ENCODE data around the gene CMIP.

CMIP gene

GRCh38 chr16:81413245-81413990 is 31.2 kb upstream of the CMIP start:
- Histone ChIP-seq H3K27me3 (ENCODE audit: low read length) (no peaks in the 10 kb centered on the region), H3F3A (ENCODE audit: insufficient read depth) (no peaks in the 10 kb centered on the region), H3K9me3 (ENCODE audit: insufficient read depth, low read length) (no peaks in the 10 kb centered on the region), H2AFZ (ENCODE audit: low read depth, low read length, severe bottlenecking) (no peak overlapping the region), H3K4me2 (ENCODE audit: low read depth, low read length, poor library complexity, severe bottlenecking) (no peak overlapping the region), H3K4me3 (ENCODE audit: insufficient read depth, low read length, poor library complexity, severe bottlenecking) (no peak overlapping the region), H3K27ac (ENCODE audit: low read depth, low read length) (no peak overlapping the region), H3K36me3 (ENCODE audit: low read length) (no peaks in the 10 kb centered on the region), H3K9me2 (replicated peaks; ENCODE audit: insufficient read depth, low read length) (no peaks in the 10 kb centered on the region), H3K79me2 (ENCODE audit: insufficient read depth, low read length) (no peaks in the 10 kb centered on the region), H3K9ac (ENCODE audit: low read length) (no peak overlapping the region), H4K20me1 (ENCODE audit: low read depth, low read length) (no peaks in the 10 kb centered on the region)
- TF ChIP-seq EZH2phosphoT487 (conservative IDR thresholded peaks at IDR 0.05; ENCODE audit: low read length) (no peak), CTCF (IDR thresholded peaks at IDR 0.05; ENCODE audit: insufficient read depth, low read length, poor library complexity, severe bottlenecking) (no peak)

DNA sequence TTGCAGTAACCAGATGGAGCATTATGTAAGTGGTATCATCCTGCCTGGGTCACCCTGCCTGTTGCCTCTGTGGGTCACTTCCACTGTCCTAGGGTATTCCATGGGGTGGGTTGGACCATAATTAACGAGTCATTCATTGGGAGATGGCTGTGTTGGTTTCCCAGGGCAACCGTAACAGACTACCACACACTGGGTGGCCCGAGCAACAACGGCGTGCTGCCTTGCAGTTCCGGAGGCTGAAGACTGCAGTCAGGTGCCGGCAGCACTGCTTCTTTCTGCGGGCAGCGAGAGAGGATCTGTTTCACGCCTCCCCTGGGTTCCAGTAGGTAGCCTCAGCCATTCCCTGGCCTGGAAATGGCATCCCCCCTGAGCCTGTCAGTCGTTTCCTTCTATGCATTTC is 28.9 kb upstream of the CMIP start:
- TF ChIP-seq CTCF (IDR thresholded peaks at IDR 0.05; ENCODE audit: insufficient read depth, low read length, poor library complexity, severe bottlenecking), result no peak
- TF ChIP-seq EZH2phosphoT487 (conservative IDR thresholded peaks at IDR 0.05; ENCODE audit: low read length), result no peak
- no peak overlapping the region for H3K4me2 ChIP-seq (ENCODE audit: low read depth, low read length, poor library complexity, severe bottlenecking)
- no peaks in the 10 kb centered on the region for H3K36me3 ChIP-seq (ENCODE audit: low read length)
- no peak overlapping the region for H3K4me3 ChIP-seq (ENCODE audit: insufficient read depth, low read length, poor library complexity, severe bottlenecking)
- no peak overlapping the region for H3K9ac ChIP-seq (ENCODE audit: low read length)
- H3K27ac ChIP-seq (ENCODE audit: low read depth, low read length), result no peak overlapping the region
- H3K9me2 ChIP-seq (replicated peaks; ENCODE audit: insufficient read depth, low read length), result no peaks in the 10 kb centered on the region
- H3K9me3 ChIP-seq (ENCODE audit: insufficient read depth, low read length), result no peaks in the 10 kb centered on the region
- H2AFZ ChIP-seq (ENCODE audit: low read depth, low read length, severe bottlenecking), result no peak overlapping the region
- no peaks in the 10 kb centered on the region for H4K20me1 ChIP-seq (ENCODE audit: low read depth, low read length)
- H3F3A ChIP-seq (ENCODE audit: insufficient read depth), result no peaks in the 10 kb centered on the region
- no peaks in the 10 kb centered on the region for H3K27me3 ChIP-seq (ENCODE audit: low read length)
- no peaks in the 10 kb centered on the region for H3K79me2 ChIP-seq (ENCODE audit: insufficient read depth, low read length)

GRCh38 chr16:81416749-81417148 is 27.9 kb upstream of the CMIP start:
- Histone ChIP-seq H2AFZ (ENCODE audit: low read depth, low read length, severe bottlenecking) (no peak overlapping the region), H3K9ac (ENCODE audit: low read length) (no peak overlapping the region), H3K27ac (ENCODE audit: low read depth, low read length) (no peak overlapping the region), H3K9me2 (replicated peaks; ENCODE audit: insufficient read depth, low read length) (no peaks in the 10 kb centered on the region), H3K4me3 (ENCODE audit: insufficient read depth, low read length, poor library complexity, severe bottlenecking) (no peak overlapping the region), H3K9me3 (ENCODE audit: insufficient read depth, low read length) (no peaks in the 10 kb centered on the region), H3F3A (ENCODE audit: insufficient read depth) (no peaks in the 10 kb centered on the region), H3K27me3 (ENCODE audit: low read length) (no peaks in the 10 kb centered on the region), H3K36me3 (ENCODE audit: low read length) (no peaks in the 10 kb centered on the region), H3K4me2 (ENCODE audit: low read depth, low read length, poor library complexity, severe bottlenecking) (no peak overlapping the region), H3K79me2 (ENCODE audit: insufficient read depth, low read length) (no peaks in the 10 kb centered on the region), H4K20me1 (ENCODE audit: low read depth, low read length) (no peaks in the 10 kb centered on the region)
- TF ChIP-seq CTCF (IDR thresholded peaks at IDR 0.05; ENCODE audit: insufficient read depth, low read length, poor library complexity, severe bottlenecking), result no peak
- no peak for TF ChIP-seq EZH2phosphoT487 (conservative IDR thresholded peaks at IDR 0.05; ENCODE audit: low read length)
